GM21360 (cell line): ENCODE results near the gene ZNF391.
"Not testable (repeated sequence)": the region's sequence is repeated elsewhere in the genome, so short reads cannot be mapped to it uniquely, and the experiment has no call there.

Experiments
- ATAC-seq: cut with Tn5 transposase; IDR thresholded peaks from one replicate; pipeline ENCODE4 v1.9.1; 2021; ENCODE audit warnings: mild to moderate bottlenecking, moderate library complexity; ENCODE audit not compliant: unreplicated experiment

The ZNF391 gene

GRCh38 chr6:27388293-27389197 lies at the start of gene ZNF391:
Gene ZNF391, plus strand, starts transcription at chr6:27388759. Its CDS starts 11,612 bp downstream, at chr6:27400371.
- ATAC-seq: peak; percentile 93

GRCh38 chr6:27352850-27353249 lies 35.7 kb upstream of the ZNF391 start:
- no peak for ATAC-seq

GRCh38 chr6:27358786-27359185 lies 29.8 kb upstream of the ZNF391 start:
- no peak for ATAC-seq

- ATAC-seq: no peak
Measured at GRCh38 chr6:27359231-27359630, 29.3 kb upstream of the ZNF391 start.

- no peak for ATAC-seq
Measured at GRCh38 chr6:27368202-27368601, 20.4 kb upstream of the ZNF391 start.

- no peak for ATAC-seq
Measured at GRCh38 chr6:27370391-27370790, 18.2 kb upstream of the ZNF391 start.

GRCh38 chr6:27374824-27375612 lies 13.5 kb upstream of the ZNF391 start:
- peak; percentile 68 for ATAC-seq

- no peak for ATAC-seq
Measured at GRCh38 chr6:27375613-27376079, 12.9 kb upstream of the ZNF391 start.

GRCh38 chr6:27378406-27378805 lies 10.2 kb upstream of the ZNF391 start:
- not testable (repeated sequence) for ATAC-seq

- not testable (repeated sequence) for ATAC-seq
Measured at GRCh38 chr6:27381001-27381400, 7.6 kb upstream of the ZNF391 start.

- ATAC-seq: no peak
Measured at GRCh38 chr6:27383011-27383410, 5.5 kb upstream of the ZNF391 start.

- ATAC-seq: no peak
Measured at GRCh38 chr6:27383481-27383880, 5.1 kb upstream of the ZNF391 start.

GRCh38 chr6:27392623-27393022 lies 4.1 kb downstream of the ZNF391 start:
- no peak for ATAC-seq

GRCh38 chr6:27394073-27394472 lies 5.5 kb downstream of the ZNF391 start:
- no peak for ATAC-seq

- ATAC-seq: no peak
Measured at GRCh38 chr6:27400877-27401642, 12.5 kb downstream of the ZNF391 start.

- no peak for ATAC-seq
Measured at GRCh38 chr6:27406085-27406484, 17.5 kb downstream of the ZNF391 start.

- ATAC-seq: no peak
Measured at GRCh38 chr6:27407153-27407814, 18.7 kb downstream of the ZNF391 start.

- ATAC-seq: no peak
Measured at GRCh38 chr6:27414300-27414699, 25.7 kb downstream of the ZNF391 start.

- ATAC-seq: no peak
Measured at GRCh38 chr6:27414996-27415395, 26.4 kb downstream of the ZNF391 start.

- ATAC-seq: no peak
Measured at GRCh38 chr6:27415898-27416297, 27.3 kb downstream of the ZNF391 start.
